ENCODE data around the gene NARS2.
A peak's percentile ranks its signal among the peaks of the same experiment; 100 is the strongest.

The NARS2 gene

DNA sequence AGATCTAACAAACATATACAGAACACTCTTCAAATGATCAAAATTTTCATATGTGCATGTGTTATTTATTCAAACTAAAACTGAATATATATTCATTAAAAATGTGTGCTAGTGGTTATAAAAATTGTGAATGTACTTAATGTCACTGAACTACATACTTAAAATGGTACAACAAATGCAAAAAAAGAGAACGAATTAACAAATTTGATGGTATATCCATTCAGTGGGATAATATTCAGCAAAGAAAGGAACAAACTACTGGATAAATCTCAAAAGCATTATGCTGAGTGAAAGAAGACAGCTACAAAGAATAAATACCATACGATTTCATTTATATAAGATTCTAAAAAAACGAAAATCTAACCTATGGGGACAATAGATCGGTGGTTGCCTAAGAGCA is 64.1 kb downstream of the NARS2 start:
- TF ChIP-seq, protein P1, sequence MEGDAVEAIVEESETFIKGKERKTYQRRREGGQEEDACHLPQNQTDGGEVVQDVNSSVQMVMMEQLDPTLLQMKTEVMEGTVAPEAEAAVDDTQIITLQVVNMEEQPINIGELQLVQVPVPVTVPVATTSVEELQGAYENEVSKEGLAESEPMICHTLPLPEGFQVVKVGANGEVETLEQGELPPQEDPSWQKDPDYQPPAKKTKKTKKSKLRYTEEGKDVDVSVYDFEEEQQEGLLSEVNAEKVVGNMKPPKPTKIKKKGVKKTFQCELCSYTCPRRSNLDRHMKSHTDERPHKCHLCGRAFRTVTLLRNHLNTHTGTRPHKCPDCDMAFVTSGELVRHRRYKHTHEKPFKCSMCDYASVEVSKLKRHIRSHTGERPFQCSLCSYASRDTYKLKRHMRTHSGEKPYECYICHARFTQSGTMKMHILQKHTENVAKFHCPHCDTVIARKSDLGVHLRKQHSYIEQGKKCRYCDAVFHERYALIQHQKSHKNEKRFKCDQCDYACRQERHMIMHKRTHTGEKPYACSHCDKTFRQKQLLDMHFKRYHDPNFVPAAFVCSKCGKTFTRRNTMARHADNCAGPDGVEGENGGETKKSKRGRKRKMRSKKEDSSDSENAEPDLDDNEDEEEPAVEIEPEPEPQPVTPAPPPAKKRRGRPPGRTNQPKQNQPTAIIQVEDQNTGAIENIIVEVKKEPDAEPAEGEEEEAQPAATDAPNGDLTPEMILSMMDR (IDR thresholded peaks at IDR 0.05; ENCODE audit: low read length), result no peak
- no peak for TF ChIP-seq EZH2 (IDR thresholded peaks at IDR 0.05; ENCODE audit: borderline replicate concordance, low read length)

DNA sequence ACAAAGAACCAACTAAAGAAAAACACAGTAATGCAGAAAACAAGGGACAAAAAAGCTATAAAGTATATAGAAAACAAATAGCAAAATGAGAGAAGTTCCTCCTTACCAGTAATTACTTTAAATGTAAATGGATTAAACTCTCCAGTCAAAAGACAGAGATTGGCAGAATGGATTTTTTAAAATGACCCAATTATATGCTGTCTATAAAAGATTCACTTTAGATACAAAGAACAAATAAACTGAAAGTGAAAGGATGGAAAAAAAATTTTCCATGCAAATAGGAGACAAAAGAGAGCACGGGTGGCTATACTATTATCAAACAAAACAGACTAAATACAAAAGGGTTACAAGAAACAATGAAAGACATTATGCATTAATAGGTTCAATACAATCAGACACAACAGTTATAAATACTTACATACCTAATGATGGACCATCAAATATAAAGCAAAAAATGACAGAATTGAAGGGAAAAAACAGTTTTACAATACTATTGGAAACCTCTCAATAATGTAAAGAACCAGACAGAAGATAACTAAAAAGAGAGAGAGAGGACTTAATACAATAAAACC is 64.6 kb downstream of the NARS2 start:
- H3K27ac ChIP-seq (ENCODE audit: low read depth, low read length, poor library complexity, severe bottlenecking), result no peak overlapping the region
- no peaks in the 10 kb centered on the region; the same call in 1 of the 2 replicates for H3K9me3 ChIP-seq (ENCODE audit: low read length)
- no peaks in the 10 kb centered on the region for H3K79me2 ChIP-seq (ENCODE audit: insufficient read depth, low read length)
- no peaks in the 10 kb centered on the region for H3K27me3 ChIP-seq (ENCODE audit: insufficient read depth, low read length)
- H3K9ac ChIP-seq (ENCODE audit: low read length), result no peak overlapping the region
- TF ChIP-seq, protein P1 (IDR thresholded peaks at IDR 0.05; ENCODE audit: low read length), result no peak
- TF ChIP-seq EZH2 (IDR thresholded peaks at IDR 0.05; ENCODE audit: borderline replicate concordance, low read length), result no peak
- peaks cover 9% of the 10 kb centered on the region; the same call in 1 of the 2 replicates for H3K36me3 ChIP-seq (ENCODE audit: insufficient read depth, low read length)
- no peaks in the 10 kb centered on the region for H4K20me1 ChIP-seq (ENCODE audit: insufficient read depth, low read length)
- no peak overlapping the region for H2AFZ ChIP-seq (ENCODE audit: low read length)
- no peak overlapping the region for H3K4me3 ChIP-seq (ENCODE audit: low read depth, low read length, poor library complexity, severe bottlenecking)
- no peak overlapping the region for H3K4me2 ChIP-seq (ENCODE audit: low read length)
- no peaks in the 10 kb centered on the region for H3F3A ChIP-seq (ENCODE audit: insufficient read depth, low read length)
- peaks cover under 1% of the 10 kb centered on the region for H3K4me1 ChIP-seq (ENCODE audit: insufficient read depth, low read length, severe bottlenecking)
- H3K9me2 ChIP-seq (ENCODE audit: low read depth, low read length), result no peaks in the 10 kb centered on the region

More for the DNA sequence above, 64.1 kb downstream of the NARS2 start:
- no peaks in the 10 kb centered on the region for H3K4me1 ChIP-seq (ENCODE audit: insufficient read depth, low read length, severe bottlenecking)
- H3K9me3 ChIP-seq (ENCODE audit: low read length), result no peaks in the 10 kb centered on the region; the same call in 1 of the 2 replicates
- no peak overlapping the region for H3K27ac ChIP-seq (ENCODE audit: low read depth, low read length, poor library complexity, severe bottlenecking)
- H3K36me3 ChIP-seq (ENCODE audit: insufficient read depth, low read length), result peaks cover 9% of the 10 kb centered on the region; the same call in 1 of the 2 replicates
- H3K9ac ChIP-seq (ENCODE audit: low read length), result no peak overlapping the region
- no peaks in the 10 kb centered on the region for H3K9me2 ChIP-seq (ENCODE audit: low read depth, low read length)
- H4K20me1 ChIP-seq (ENCODE audit: insufficient read depth, low read length), result no peaks in the 10 kb centered on the region
- no peak overlapping the region for H2AFZ ChIP-seq (ENCODE audit: low read length)
- H3K79me2 ChIP-seq (ENCODE audit: insufficient read depth, low read length), result no peaks in the 10 kb centered on the region
- H3K4me2 ChIP-seq (ENCODE audit: low read length), result no peak overlapping the region
- no peaks in the 10 kb centered on the region for H3K27me3 ChIP-seq (ENCODE audit: insufficient read depth, low read length)
- no peak overlapping the region for H3K4me3 ChIP-seq (ENCODE audit: low read depth, low read length, poor library complexity, severe bottlenecking)
- H3F3A ChIP-seq (ENCODE audit: insufficient read depth, low read length), result no peaks in the 10 kb centered on the region

DNA sequence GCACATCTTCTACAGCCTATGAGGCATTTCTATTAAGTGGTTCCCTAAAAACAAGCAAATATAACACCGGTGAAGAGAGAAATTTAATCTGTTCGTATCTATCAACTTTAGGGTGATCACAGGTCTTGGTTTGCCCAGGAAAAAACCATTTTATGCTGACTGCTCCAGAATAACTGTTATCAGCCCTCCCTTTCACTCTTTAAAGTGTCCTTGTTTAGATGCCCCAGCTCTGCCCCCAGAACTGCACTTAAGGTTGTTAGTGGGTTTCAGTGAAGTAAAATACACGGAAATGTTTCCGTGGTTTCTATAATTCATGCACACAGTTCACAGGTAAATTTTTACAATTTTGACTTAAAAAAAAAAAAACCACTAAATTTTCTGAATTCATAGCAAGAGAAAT is 70.0 kb downstream of the NARS2 start:
- no peak overlapping the region for H3K4me3 ChIP-seq (ENCODE audit: low read depth, low read length, poor library complexity, severe bottlenecking)
- H3K9me2 ChIP-seq (ENCODE audit: low read depth, low read length), result no peaks in the 10 kb centered on the region
- H3F3A ChIP-seq (ENCODE audit: insufficient read depth, low read length), result no peaks in the 10 kb centered on the region
- H3K4me2 ChIP-seq (ENCODE audit: low read length), result no peak overlapping the region
- H3K27ac ChIP-seq (ENCODE audit: low read depth, low read length, poor library complexity, severe bottlenecking), result peak overlapping the region; percentile 65
- TF ChIP-seq EZH2 (IDR thresholded peaks at IDR 0.05; ENCODE audit: borderline replicate concordance, low read length), result no peak
- TF ChIP-seq, protein P1 (IDR thresholded peaks at IDR 0.05; ENCODE audit: low read length), result no peak
- no peaks in the 10 kb centered on the region for H3K79me2 ChIP-seq (ENCODE audit: insufficient read depth, low read length)
- no peaks in the 10 kb centered on the region for H3K27me3 ChIP-seq (ENCODE audit: insufficient read depth, low read length)
- H3K36me3 ChIP-seq (ENCODE audit: insufficient read depth, low read length), result no peaks in the 10 kb centered on the region; the same call in 1 of the 2 replicates
- no peaks in the 10 kb centered on the region for H4K20me1 ChIP-seq (ENCODE audit: insufficient read depth, low read length)
- H3K4me1 ChIP-seq (ENCODE audit: insufficient read depth, low read length, severe bottlenecking), result peaks cover 16% of the 10 kb centered on the region
- H3K9ac ChIP-seq (ENCODE audit: low read length), result no peak overlapping the region
- H2AFZ ChIP-seq (ENCODE audit: low read length), result no peak overlapping the region
- no peaks in the 10 kb centered on the region for H3K9me3 ChIP-seq (ENCODE audit: low read length)
